HepG2 (cell line): ENCODE results near the gene PCBP4.

Source experiments
- FOXK2 ChIP-seq: fragments of 450-650 bp; IDR thresholded peaks from 2 replicates; pipeline ENCODE4 v1.6.1; 2016
- FOXP4 ChIP-seq: sonication (generic); formaldehyde crosslinking; IDR thresholded peaks from 2 replicates; pipeline ENCODE4 v1.4.0; 2020; ENCODE audit warnings: missing genetic modification reagents
- POLR2A ChIP-seq, 2 experiments: IDR thresholded peaks; 2 replicates each; pipeline ENCODE4 v1.6.1; 2011; ENCODE audit warnings: low read depth in 2 of 2, low read length in 2 of 2, mild to moderate bottlenecking in 1 of 2, moderate library complexity in 1 of 2; ENCODE audit not compliant: insufficient read depth in 1 of 2
- ZBTB40 ChIP-seq, 2 experiments: fragments of 450-650 bp in 1 of 2; sonication (generic) in 1 of 2; formaldehyde crosslinking in 1 of 2; IDR thresholded peaks; 2 replicates each; pipeline versions ENCODE4 v1.6.1 to v1.8.0; 2016 to 2022; ENCODE audit warnings: antibody characterized with exemption in 1 of 2, mild to moderate bottlenecking in 1 of 2, missing genetic modification reagents in 1 of 2
- TF ChIP-seq, protein P1 (sequence below): sonication (generic); formaldehyde crosslinking; IDR thresholded peaks from 2 replicates; pipeline ENCODE4 v1.4.0; 2020; ENCODE audit warnings: low read depth, mild to moderate bottlenecking, missing genetic modification reagents

GRCh38 chr3:51977446-51978142 is 10.3 kb upstream of the PCBP4 start:
- no peak for TF ChIP-seq FOXP4 (CRISPR knock-in tag)
- TF ChIP-seq, protein P1, sequence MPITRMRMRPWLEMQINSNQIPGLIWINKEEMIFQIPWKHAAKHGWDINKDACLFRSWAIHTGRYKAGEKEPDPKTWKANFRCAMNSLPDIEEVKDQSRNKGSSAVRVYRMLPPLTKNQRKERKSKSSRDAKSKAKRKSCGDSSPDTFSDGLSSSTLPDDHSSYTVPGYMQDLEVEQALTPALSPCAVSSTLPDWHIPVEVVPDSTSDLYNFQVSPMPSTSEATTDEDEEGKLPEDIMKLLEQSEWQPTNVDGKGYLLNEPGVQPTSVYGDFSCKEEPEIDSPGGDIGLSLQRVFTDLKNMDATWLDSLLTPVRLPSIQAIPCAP (CRISPR knock-in tag): no peak
- TF ChIP-seq POLR2A (IDR thresholded peaks at IDR 0.05; ENCODE audit: insufficient read depth in 1 of 2, low read depth in 2 of 2, low read length in 2 of 2): no peak
- TF ChIP-seq FOXK2: no peak
- TF ChIP-seq ZBTB40 (IDR thresholded peaks at IDR 0.05): no peak
- no peak for TF ChIP-seq ZBTB40 (CRISPR knock-in tag; IDR thresholded peaks at IDR 0.05)
